IMR-90 (cell line): ENCODE measurements around the gene ANKRD27. TPM values are rescaled to one million over a fixed set of nuclear protein-coding genes. Genes with fewer than 3 reads are reported as not detected.
"Not testable (repeated sequence)": the region's sequence is repeated elsewhere in the genome, so short reads cannot be mapped to it uniquely, and the experiment has no call there.

Experiments
- ATAC-seq: fragments of 200-7000 bp; cut with Tn5 transposase; 2 replicates; pipeline ENCODE4 v1.9.1; 2020; ENCODE audit warnings: low read depth, mild to moderate bottlenecking, moderate library complexity
- BruUV-seq: library from RNA; stranded (reverse); fragments of 400-500 nt; replicated peaks from 2 replicates; lab custom pipeline; 2021; lab: Mats Ljungman, UMichigan
- CTCF ChIA-PET: fragments of 300-600 bp; formaldehyde crosslinking; extraction: SDS; loops from one replicate; lab custom pipeline; 2021; ENCODE audit warnings: antibody characterized with exemption; lab: Yijun Ruan, JAX
- POLR2A ChIA-PET: fragments of 300-600 bp; sonication (Branson Sonifier 250); formaldehyde crosslinking; loops from one replicate; lab custom pipeline; 2022; ENCODE audit warnings: antibody characterized with exemption; ENCODE audit not compliant: unreplicated experiment; lab: Charles Lee
- DNase-seq: peaks from one replicate; pipeline ENCODE4 v3.0.0; 2013
- H2AFZ ChIP-seq: replicated peaks from 2 replicates; pipeline ENCODE3; 2013; ENCODE audit warnings: low read length, mild to moderate bottlenecking; ENCODE audit not compliant: poor library complexity
- H2AK5ac ChIP-seq: 2 replicates; pipeline ENCODE4 v1.6.1; 2013; ENCODE audit warnings: low read depth, low read length, inconsistent platforms
- H2AK9ac ChIP-seq: replicated peaks from 2 replicates; pipeline ENCODE3; 2013; ENCODE audit warnings: mild to moderate bottlenecking, low read depth, low read length, moderate library complexity; ENCODE audit not compliant: poor library complexity
- H2BK120ac ChIP-seq: 2 replicates; pipeline ENCODE4 v1.6.1; 2013; ENCODE audit warnings: low read depth, low read length, inconsistent platforms
- H2BK15ac ChIP-seq: 3 replicates; pipeline ENCODE4 v1.6.1; 2013; ENCODE audit warnings: low read depth, low read length, inconsistent platforms
- H2BK20ac ChIP-seq: 2 replicates; pipeline ENCODE4 v1.6.1; 2013; ENCODE audit warnings: low read depth, mild to moderate bottlenecking, inconsistent platforms, low read length, moderate library complexity
- H2BK5ac ChIP-seq: 2 replicates; pipeline ENCODE4 v1.6.1; 2013; ENCODE audit warnings: mild to moderate bottlenecking, low read depth, low read length, inconsistent platforms; ENCODE audit not compliant: poor library complexity, severe bottlenecking
- H3K14ac ChIP-seq: replicated peaks from 2 replicates; pipeline ENCODE4 v1.6.1; 2013; ENCODE audit warnings: low read depth, low read length, inconsistent platforms
- H3K18ac ChIP-seq: 2 replicates; pipeline ENCODE4 v1.6.1; 2013; ENCODE audit warnings: low read depth, low read length, control low read depth
- H3K23ac ChIP-seq: 2 replicates; pipeline ENCODE4 v1.6.1; 2013; ENCODE audit warnings: low read depth, low read length, inconsistent platforms
- H3K27ac ChIP-seq: 2 replicates; pipeline ENCODE4 v1.5.1; 2013; ENCODE audit warnings: mild to moderate bottlenecking, control low read depth, low read length; ENCODE audit not compliant: insufficient read depth
- H3K27me3 ChIP-seq: 2 replicates; pipeline ENCODE4 v1.6.1; 2013; ENCODE audit warnings: low read length; ENCODE audit not compliant: control insufficient read depth, insufficient read depth
- H3K36me3 ChIP-seq: 2 replicates; pipeline ENCODE4 v1.6.1; 2013; ENCODE audit warnings: low read length, mixed read lengths; ENCODE audit not compliant: control insufficient read depth, insufficient read depth
- H3K4ac ChIP-seq: 2 replicates; pipeline ENCODE4 v1.6.1; 2013; ENCODE audit warnings: low read depth, low read length, inconsistent platforms
- H3K4me1 ChIP-seq: 2 replicates; pipeline ENCODE4 v1.6.1; 2013; ENCODE audit warnings: low read length, mixed read lengths; ENCODE audit not compliant: control insufficient read depth, insufficient read depth
- H3K4me2 ChIP-seq: 2 replicates; pipeline ENCODE4 v1.6.1; 2013; ENCODE audit warnings: low read depth, mild to moderate bottlenecking, control low read depth, low read length, moderate library complexity
- H3K4me3 ChIP-seq: 2 replicates; pipeline ENCODE4 v1.5.1; 2013; ENCODE audit warnings: low read depth, mild to moderate bottlenecking, control low read depth, low read length, moderate library complexity; ENCODE audit not compliant: insufficient read depth
- H3K56ac ChIP-seq: 2 replicates; pipeline ENCODE4 v1.6.1; 2013; ENCODE audit warnings: low read length, inconsistent platforms; ENCODE audit not compliant: insufficient read depth; ENCODE audit errors: extremely low read depth
- H3K79me1 ChIP-seq, 2 experiments: 2 replicates each; pipeline ENCODE4 v1.6.1; 2013; ENCODE audit warnings: low read length in 2 of 2, inconsistent platforms in 1 of 2, low read depth in 1 of 2
- H3K9ac ChIP-seq: 2 replicates; pipeline ENCODE4 v1.6.1; 2013; ENCODE audit warnings: low read depth, low read length, control low read depth
- H3K9me1 ChIP-seq: 2 replicates; pipeline ENCODE4 v1.6.1; 2013; ENCODE audit warnings: low read length, inconsistent platforms; ENCODE audit not compliant: insufficient read depth
- H3K9me3 ChIP-seq: 2 replicates; pipeline ENCODE4 v1.6.1; 2013; ENCODE audit warnings: low read length; ENCODE audit not compliant: control insufficient read depth, insufficient read depth
- H4K20me1 ChIP-seq: 2 replicates; pipeline ENCODE4 v1.6.1; 2013; ENCODE audit warnings: low read length, inconsistent platforms; ENCODE audit not compliant: insufficient read depth
- H4K5ac ChIP-seq: 2 replicates; pipeline ENCODE4 v1.6.1; 2013; ENCODE audit warnings: mild to moderate bottlenecking, low read depth, low read length, control low read depth
- H4K8ac ChIP-seq, 2 experiments: 2 replicates each; pipeline ENCODE4 v1.6.1; 2013; ENCODE audit warnings: low read depth in 2 of 2, low read length in 2 of 2, control low read depth in 1 of 2, inconsistent platforms in 1 of 2
- H4K91ac ChIP-seq: 2 replicates; pipeline ENCODE4 v1.6.1; 2013; ENCODE audit warnings: low read depth, low read length, inconsistent platforms; ENCODE audit not compliant: insufficient read depth
- WGBS, 2 experiments: methylation state at CpG; one replicate each; pipeline versions ENCODE4 v1.1.5 to v1.1.7; 2013; ENCODE audit warnings: missing lambda C conversion rate in 2 of 2; ENCODE audit not compliant: insufficient read length in 1 of 2; ENCODE audit errors: extremely low coverage in 2 of 2; 5-methylcytosine and 5-hydroxymethylcytosine counted together
- dilution Hi-C: fragments of 300-500 bp; cut with HindIII; formaldehyde crosslinking; loops from one replicate; pipeline ENCODE4 v1.14.3; 2018; ENCODE audit warnings: low sequenced_read_pairs; ENCODE audit not compliant: unreplicated experiment
- in situ Hi-C: fragments of 300-500 bp; cut with MboI; formaldehyde crosslinking; loops from 3 replicates; pipeline ENCODE4 v1.14.3; 2019; ENCODE audit warnings: low sequenced_read_pairs, inconsistent platforms, mixed read lengths
- intact Hi-C: fragments of 100-400 bp; cut with micrococcal nuclease; formaldehyde crosslinking; loops from 2 replicates; pipeline ENCODE4 v1.10.0; 2022
- polyA plus RNA-seq, 3 experiments: library from polyadenylated mRNA; depleted of rRNA; stranded (reverse); fragments of >200 nt; gene quantifications; 2 replicates each; pipeline ENCODE4 v1.2.3, GENCODE V29; 2012; ENCODE audit warnings: low replicate concordance in 1 of 3
- total RNA-seq: library from RNA; depleted of rRNA; stranded (reverse); fragments of >200 nt; gene quantifications from 2 replicates; pipeline ENCODE4 v1.2.3, GENCODE V29; 2012

The ANKRD27 gene
- total and polyA plus RNA-seq, 2 of the 4 experiments (the other 2 are of a cell fraction), result 16.7 to 35.0 TPM

- intact Hi-C loops, ATAC-seq, H3K9me3 ChIP-seq, H3K9ac ChIP-seq, POLR2A ChIA-PET, H3K4me2 ChIP-seq, H2BK15ac ChIP-seq, H4K8ac ChIP-seq, H2BK20ac ChIP-seq, H3K9me1 ChIP-seq, H2BK5ac ChIP-seq, H3K18ac ChIP-seq, H2AK5ac ChIP-seq, H4K91ac ChIP-seq, H3K23ac ChIP-seq, H2AK9ac ChIP-seq, H3K56ac ChIP-seq, H4K5ac ChIP-seq, in situ Hi-C loops, H3K4me3 ChIP-seq, dilution Hi-C loops, H3K14ac ChIP-seq, CTCF ChIA-PET, H2BK120ac ChIP-seq, H3K4ac ChIP-seq, H3K4me1 ChIP-seq, H2AFZ ChIP-seq, H3K27ac ChIP-seq, BruUV-seq, H4K20me1 ChIP-seq, H3K27me3 ChIP-seq, DNase-seq: not testable (repeated sequence)
- H3K36me3 ChIP-seq, result peaks cover 13% of the 10 kb centered on the region
- peaks cover 10 to 38% of the 10 kb centered on the region in 2 experiments for H3K79me1 ChIP-seq
- WGBS, 2 experiments, result no CpG with 5 or more reads among the region's 6 CpGs
Measured at GRCh38 chr19:32695506-32695905, 20.5 kb upstream of the ANKRD27 start.

GRCh38 chr19:32694851-32695250, 19.9 kb upstream of the ANKRD27 start:
- in situ Hi-C loops, H2AK5ac ChIP-seq, H4K5ac ChIP-seq, H2BK15ac ChIP-seq, BruUV-seq, CTCF ChIA-PET, H2AFZ ChIP-seq, H2BK20ac ChIP-seq, H2AK9ac ChIP-seq, ATAC-seq, H3K14ac ChIP-seq, H2BK5ac ChIP-seq, H3K9me3 ChIP-seq, dilution Hi-C loops, H4K20me1 ChIP-seq, H3K4ac ChIP-seq, H3K9me1 ChIP-seq, H3K56ac ChIP-seq, H3K18ac ChIP-seq, H3K4me2 ChIP-seq, POLR2A ChIA-PET, H3K9ac ChIP-seq, H2BK120ac ChIP-seq, H3K4me1 ChIP-seq, H3K4me3 ChIP-seq, H3K27me3 ChIP-seq, H4K91ac ChIP-seq, H4K8ac ChIP-seq, H3K27ac ChIP-seq, DNase-seq, H3K23ac ChIP-seq: not testable (repeated sequence)
- WGBS, 2 experiments, result no CpG with 5 or more reads among the region's 2 CpGs
- H3K79me1 ChIP-seq, result peaks cover 10 to 37% of the 10 kb centered on the region in 2 experiments
- intact Hi-C loops, result loop anchor here (5.0 kb wide), 1 partner anchor 277 kb away; the partner anchor contains the start of genes CEP89 and FAAP24
- peaks cover 13% of the 10 kb centered on the region for H3K36me3 ChIP-seq
